Neural progenitor cell (in vitro differentiated cells): Measurements from ENCODE around the gene CD79A. TPM values are rescaled to one million over a fixed set of nuclear protein-coding genes. Genes with fewer than 3 reads are reported as not detected.

Source experiments
- DNase-seq: peaks from one replicate; pipeline ENCODE4 v3.0.0-alpha.2; 2016; ENCODE audit warnings: low spot score
- H2AFZ ChIP-seq: fragments of 200-600 bp; sonication (generic); replicated peaks from 2 replicates; pipeline ENCODE4 v1.6.1; 2016; ENCODE audit warnings: antibody characterized with exemption
- H3F3A ChIP-seq: fragments of 200-600 bp; sonication (generic); 2 replicates; pipeline ENCODE4 v1.6.1; 2016; ENCODE audit warnings: antibody characterized with exemption, low read depth
- H3K27ac ChIP-seq: fragments of 200-600 bp; sonication (generic); 2 replicates; pipeline ENCODE4 v1.5.1; 2016; ENCODE audit warnings: mild to moderate bottlenecking
- H3K27me3 ChIP-seq: fragments of 200-600 bp; sonication (generic); 2 replicates; pipeline ENCODE4 v1.6.1; 2016; ENCODE audit warnings: mild to moderate bottlenecking, moderate library complexity
- H3K36me3 ChIP-seq: fragments of 200-600 bp; sonication (generic); 2 replicates; pipeline ENCODE4 v1.5.1; 2016
- H3K4me1 ChIP-seq: fragments of 200-600 bp; sonication (generic); 2 replicates; pipeline ENCODE4 v1.6.1; 2016; ENCODE audit warnings: mixed run types
- H3K4me2 ChIP-seq: fragments of 200-600 bp; sonication (generic); 2 replicates; pipeline ENCODE4 v1.6.1; 2016
- H3K4me3 ChIP-seq: fragments of 200-600 bp; sonication (generic); 2 replicates; pipeline ENCODE4 v1.5.1; 2016
- H3K79me2 ChIP-seq: fragments of 200-600 bp; sonication (generic); 2 replicates; pipeline ENCODE4 v1.6.1; 2016; ENCODE audit warnings: low read depth
- H3K9ac ChIP-seq: fragments of 200-600 bp; sonication (generic); 2 replicates; pipeline ENCODE4 v1.6.1; 2016
- H3K9me3 ChIP-seq: fragments of 200-600 bp; sonication (generic); 2 replicates; pipeline ENCODE4 v1.5.1; 2016; ENCODE audit warnings: low read depth
- H4K20me1 ChIP-seq: fragments of 200-600 bp; sonication (generic); 2 replicates; pipeline ENCODE4 v1.6.1; 2016; ENCODE audit warnings: low read depth
- H3K27ac Mint-ChIP-seq: 3 replicates; pipeline ENCODE4 v1.8.0; 2021; ENCODE audit warnings: mixed read lengths
- H3K27me3 Mint-ChIP-seq: 2 replicates; pipeline ENCODE4 v1.8.0; 2022; ENCODE audit warnings: low read depth, mild to moderate bottlenecking, inconsistent platforms, moderate library complexity, mixed read lengths; ENCODE audit not compliant: insufficient read depth
- H3K36me3 Mint-ChIP-seq: 3 replicates; pipeline ENCODE4 v1.8.0; 2021; ENCODE audit warnings: mixed read lengths
- H3K4me1 Mint-ChIP-seq: 3 replicates; pipeline ENCODE4 v1.8.0; 2021; ENCODE audit warnings: mixed read lengths
- H3K4me3 Mint-ChIP-seq: 3 replicates; pipeline ENCODE4 v1.8.0; 2021; ENCODE audit warnings: mild to moderate bottlenecking, moderate library complexity, mixed read lengths
- H3K9me3 Mint-ChIP-seq: 3 replicates; pipeline ENCODE4 v1.8.0; 2020; ENCODE audit warnings: mixed read lengths
- EZH2 ChIP-seq: fragments of 200-600 bp; sonication (generic); IDR thresholded peaks from 2 replicates; pipeline ENCODE4 v1.6.1; 2017; ENCODE audit warnings: antibody characterized with exemption, mild to moderate bottlenecking, moderate library complexity
- EZH2phosphoT487 ChIP-seq: fragments of 200-600 bp; sonication (generic); IDR thresholded peaks from 2 replicates; pipeline ENCODE4 v1.6.1; 2017; ENCODE audit warnings: antibody characterized with exemption
- total RNA-seq: library from RNA; depleted of rRNA; stranded (reverse); fragments of >200 nt; gene quantifications from 2 replicates; pipeline ENCODE4 v1.2.3, GENCODE V29; 2015; ENCODE audit warnings: low replicate concordance
- TF ChIP-seq, protein P1 (sequence below): fragments of 200-600 bp; sonication (generic); IDR thresholded peaks from 2 replicates; pipeline ENCODE4 v1.5.1; 2017; ENCODE audit warnings: antibody characterized with exemption, mild to moderate bottlenecking

The CD79A gene
- total RNA-seq, 1 donor from 2014 or later: 0.11 TPM

DNA sequence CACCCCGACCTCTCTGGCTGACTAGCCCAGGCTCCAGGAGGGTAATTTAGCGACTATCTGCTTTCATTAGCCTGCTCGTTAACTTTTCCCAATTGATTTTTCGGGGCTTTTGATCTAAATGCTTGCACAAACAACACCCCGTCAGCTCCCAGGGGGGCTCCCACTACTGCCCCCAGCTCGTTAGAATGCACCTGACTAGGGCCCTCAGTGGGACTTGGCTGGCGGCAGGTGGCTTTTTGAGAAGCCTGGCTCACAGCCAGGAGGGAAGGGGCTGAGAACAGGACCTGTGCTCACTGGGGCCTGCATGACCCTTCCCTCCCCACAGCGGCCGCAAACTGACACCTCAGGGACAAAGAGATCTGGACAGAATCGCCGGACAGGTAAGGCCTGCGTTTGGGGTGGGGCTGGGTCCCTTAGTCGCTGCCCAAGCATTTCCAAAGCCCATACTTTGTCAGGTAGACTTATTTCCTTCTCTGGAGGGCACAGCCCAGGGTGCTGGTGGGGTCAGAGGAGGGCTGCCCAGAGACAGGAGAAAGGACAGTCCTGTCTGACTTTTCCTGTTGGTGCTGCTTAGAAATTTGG is 7.6 kb upstream of the CD79A start:
- no peak overlapping the region for H3K4me3 Mint-ChIP-seq
- DNase-seq: no peak
- Histone ChIP-seq H3F3A (peaks cover 82% of the 10 kb centered on the region), H3K27me3 (no peaks in the 10 kb centered on the region), H3K36me3 (peaks cover 5% of the 10 kb centered on the region), H2AFZ (no peak overlapping the region), H3K4me1 (no peaks in the 10 kb centered on the region), H3K4me2 (no peak overlapping the region), H4K20me1 (peaks cover 88% of the 10 kb centered on the region), H3K79me2 (peaks cover 42% of the 10 kb centered on the region), H3K9me3 (no peaks in the 10 kb centered on the region), H3K27ac (no peak overlapping the region), H3K9ac (no peak overlapping the region), H3K4me3 (no peak overlapping the region)
- no peaks in the 10 kb centered on the region for H3K9me3 Mint-ChIP-seq
- H3K27me3 Mint-ChIP-seq: peaks cover 2% of the 10 kb centered on the region
- H3K27ac Mint-ChIP-seq: no peak overlapping the region
- TF ChIP-seq, protein P1, sequence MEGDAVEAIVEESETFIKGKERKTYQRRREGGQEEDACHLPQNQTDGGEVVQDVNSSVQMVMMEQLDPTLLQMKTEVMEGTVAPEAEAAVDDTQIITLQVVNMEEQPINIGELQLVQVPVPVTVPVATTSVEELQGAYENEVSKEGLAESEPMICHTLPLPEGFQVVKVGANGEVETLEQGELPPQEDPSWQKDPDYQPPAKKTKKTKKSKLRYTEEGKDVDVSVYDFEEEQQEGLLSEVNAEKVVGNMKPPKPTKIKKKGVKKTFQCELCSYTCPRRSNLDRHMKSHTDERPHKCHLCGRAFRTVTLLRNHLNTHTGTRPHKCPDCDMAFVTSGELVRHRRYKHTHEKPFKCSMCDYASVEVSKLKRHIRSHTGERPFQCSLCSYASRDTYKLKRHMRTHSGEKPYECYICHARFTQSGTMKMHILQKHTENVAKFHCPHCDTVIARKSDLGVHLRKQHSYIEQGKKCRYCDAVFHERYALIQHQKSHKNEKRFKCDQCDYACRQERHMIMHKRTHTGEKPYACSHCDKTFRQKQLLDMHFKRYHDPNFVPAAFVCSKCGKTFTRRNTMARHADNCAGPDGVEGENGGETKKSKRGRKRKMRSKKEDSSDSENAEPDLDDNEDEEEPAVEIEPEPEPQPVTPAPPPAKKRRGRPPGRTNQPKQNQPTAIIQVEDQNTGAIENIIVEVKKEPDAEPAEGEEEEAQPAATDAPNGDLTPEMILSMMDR: no peak
- TF ChIP-seq EZH2 (no peak), EZH2phosphoT487 (no peak)
- H3K4me1 Mint-ChIP-seq: no peaks in the 10 kb centered on the region
- peaks cover 16% of the 10 kb centered on the region for H3K36me3 Mint-ChIP-seq

DNA sequence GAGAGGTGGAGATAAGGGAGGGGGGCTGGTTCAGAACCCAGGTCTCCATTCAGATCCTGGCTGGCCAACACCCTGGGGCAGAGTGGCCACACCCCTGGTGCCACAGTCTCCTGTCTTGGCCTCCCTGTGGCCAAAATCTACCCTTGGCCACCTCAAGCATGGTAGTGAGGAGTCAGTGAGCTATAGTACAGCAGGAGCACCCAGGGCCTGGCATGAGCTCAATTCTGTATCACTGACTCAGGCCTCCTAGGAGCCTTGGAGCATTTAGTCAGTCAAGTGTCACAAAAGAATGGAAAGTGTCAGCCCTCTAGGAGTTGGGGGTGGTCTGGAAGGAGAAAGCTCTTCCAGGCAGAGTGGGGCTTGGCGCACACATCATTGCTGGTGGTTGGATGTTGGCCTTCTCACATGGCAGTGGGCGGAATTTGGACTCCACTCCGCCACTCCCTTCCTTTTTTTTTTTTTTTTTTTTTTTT is 6.6 kb upstream of the CD79A start:
- Histone ChIP-seq H3K27ac (no peak overlapping the region), H3K4me2 (no peak overlapping the region), H3F3A (peaks cover 73% of the 10 kb centered on the region), H4K20me1 (peaks cover 78% of the 10 kb centered on the region), H2AFZ (no peak overlapping the region), H3K9me3 (no peaks in the 10 kb centered on the region), H3K27me3 (no peaks in the 10 kb centered on the region), H3K4me3 (no peak overlapping the region), H3K4me1 (no peaks in the 10 kb centered on the region), H3K36me3 (no peaks in the 10 kb centered on the region), H3K79me2 (peaks cover 33% of the 10 kb centered on the region), H3K9ac (no peak overlapping the region)
- Mint-ChIP-seq H3K36me3 (peaks cover 10% of the 10 kb centered on the region), H3K4me1 (no peaks in the 10 kb centered on the region), H3K27me3 (peaks cover 2% of the 10 kb centered on the region), H3K27ac (no peak overlapping the region), H3K4me3 (no peak overlapping the region), H3K9me3 (no peaks in the 10 kb centered on the region)
- TF ChIP-seq EZH2: no peak
- TF ChIP-seq, protein P1: no peak
- TF ChIP-seq EZH2phosphoT487: no peak
- DNase-seq: no peak

- peaks cover 4% of the 10 kb centered on the region for H3K27me3 ChIP-seq
- H3K4me2 ChIP-seq: no peak overlapping the region
- no peaks in the 10 kb centered on the region for H3K4me1 ChIP-seq
- no peak overlapping the region for H3K4me3 Mint-ChIP-seq
- peaks cover 63% of the 10 kb centered on the region for H3F3A ChIP-seq
- no peak overlapping the region for H2AFZ ChIP-seq
- H3K4me3 ChIP-seq: no peak overlapping the region
- peaks cover 66% of the 10 kb centered on the region for H4K20me1 ChIP-seq
- H3K27me3 Mint-ChIP-seq: peaks cover 3% of the 10 kb centered on the region
- no peak overlapping the region for H3K27ac Mint-ChIP-seq
- DNase-seq: no peak
- H3K36me3 ChIP-seq: no peaks in the 10 kb centered on the region
- H3K36me3 Mint-ChIP-seq: peaks cover 9% of the 10 kb centered on the region
- no peak overlapping the region for H3K9ac ChIP-seq
- no peaks in the 10 kb centered on the region for H3K9me3 ChIP-seq
- no peak overlapping the region for H3K27ac ChIP-seq
- no peaks in the 10 kb centered on the region for H3K9me3 Mint-ChIP-seq
- peaks cover 19% of the 10 kb centered on the region for H3K79me2 ChIP-seq
- no peaks in the 10 kb centered on the region for H3K4me1 Mint-ChIP-seq
- TF ChIP-seq EZH2phosphoT487 (no peak), EZH2 (no peak)
- TF ChIP-seq, protein P1: no peak
Observed at GRCh38 chr19:41871573-41872383, 5.3 kb upstream of the CD79A start.
